Chondrocyte (in vitro differentiated cells): ENCODE measurements around the gene CTNS. TPM values are rescaled to one million over a fixed set of nuclear protein-coding genes. Genes with fewer than 3 reads are reported as not detected.

ENCODE experiments used
- DNase-seq: peaks from one replicate; pipeline ENCODE4 v3.0.0; 2021; ENCODE audit warnings: mixed read lengths, low spot score
- H3K27ac Mint-ChIP-seq: one replicate; pipeline ENCODE4 v1.8.0; 2021; ENCODE audit warnings: mild to moderate bottlenecking, moderate library complexity, mixed read lengths; ENCODE audit not compliant: unreplicated experiment
- H3K27me3 Mint-ChIP-seq: 2 replicates; pipeline ENCODE4 v1.8.0; 2021; ENCODE audit warnings: low read depth, mixed read lengths
- H3K36me3 Mint-ChIP-seq: 2 replicates; pipeline ENCODE4 v1.8.0; 2021; ENCODE audit warnings: low read depth, mixed read lengths
- H3K4me1 Mint-ChIP-seq: 2 replicates; pipeline ENCODE4 v1.8.0; 2021; ENCODE audit warnings: low read depth, mild to moderate bottlenecking, mixed read lengths
- H3K4me3 Mint-ChIP-seq: one replicate; pipeline ENCODE4 v1.8.0; 2021; ENCODE audit warnings: mild to moderate bottlenecking, moderate library complexity, mixed read lengths; ENCODE audit not compliant: unreplicated experiment
- H3K9me3 Mint-ChIP-seq: 2 replicates; pipeline ENCODE4 v1.8.0; 2021; ENCODE audit warnings: low read depth, mixed read lengths
- total RNA-seq: library from RNA; stranded (reverse); gene quantifications from 3 replicates; pipeline ENCODE4 v1.2.1, GENCODE V29; 2021
- TF ChIP-seq, protein P1 (sequence below): fragments of 200-600 bp; sonication (generic); IDR thresholded peaks from 2 replicates; pipeline ENCODE4 v1.5.0; 2021; ENCODE audit warnings: antibody characterized with exemption, mild to moderate bottlenecking, moderate library complexity

CTNS gene
- total RNA-seq, 1 donor from 2014 or later, result 17.8 TPM

DNA sequence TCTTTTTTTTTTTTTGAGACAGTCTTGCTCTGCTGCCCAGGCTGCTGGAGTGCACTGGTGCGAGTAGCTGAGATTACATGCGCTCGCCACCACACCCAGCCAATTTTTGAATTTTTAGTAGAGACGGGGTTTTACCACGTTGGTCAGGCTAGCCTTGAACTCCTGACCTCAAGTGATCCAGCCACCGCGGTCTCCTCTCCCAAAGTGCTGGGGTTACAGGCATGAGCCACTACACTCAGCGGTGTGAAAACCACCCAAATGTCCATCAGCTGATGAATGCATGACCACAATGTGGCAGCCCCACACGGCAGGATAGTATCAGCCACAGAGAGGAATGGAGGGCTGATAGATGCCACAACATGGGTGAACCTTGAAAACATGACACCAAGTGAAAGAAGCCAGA, 57.3 kb downstream of the CTNS start:
- H3K36me3 Mint-ChIP-seq, result no peaks in the 10 kb centered on the region
- H3K4me3 Mint-ChIP-seq, result no peak overlapping the region
- peaks cover 10% of the 10 kb centered on the region for H3K9me3 Mint-ChIP-seq
- no peak for DNase-seq
- TF ChIP-seq, protein P1, sequence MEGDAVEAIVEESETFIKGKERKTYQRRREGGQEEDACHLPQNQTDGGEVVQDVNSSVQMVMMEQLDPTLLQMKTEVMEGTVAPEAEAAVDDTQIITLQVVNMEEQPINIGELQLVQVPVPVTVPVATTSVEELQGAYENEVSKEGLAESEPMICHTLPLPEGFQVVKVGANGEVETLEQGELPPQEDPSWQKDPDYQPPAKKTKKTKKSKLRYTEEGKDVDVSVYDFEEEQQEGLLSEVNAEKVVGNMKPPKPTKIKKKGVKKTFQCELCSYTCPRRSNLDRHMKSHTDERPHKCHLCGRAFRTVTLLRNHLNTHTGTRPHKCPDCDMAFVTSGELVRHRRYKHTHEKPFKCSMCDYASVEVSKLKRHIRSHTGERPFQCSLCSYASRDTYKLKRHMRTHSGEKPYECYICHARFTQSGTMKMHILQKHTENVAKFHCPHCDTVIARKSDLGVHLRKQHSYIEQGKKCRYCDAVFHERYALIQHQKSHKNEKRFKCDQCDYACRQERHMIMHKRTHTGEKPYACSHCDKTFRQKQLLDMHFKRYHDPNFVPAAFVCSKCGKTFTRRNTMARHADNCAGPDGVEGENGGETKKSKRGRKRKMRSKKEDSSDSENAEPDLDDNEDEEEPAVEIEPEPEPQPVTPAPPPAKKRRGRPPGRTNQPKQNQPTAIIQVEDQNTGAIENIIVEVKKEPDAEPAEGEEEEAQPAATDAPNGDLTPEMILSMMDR, result no peak
- no peak overlapping the region for H3K27ac Mint-ChIP-seq
- peaks cover 8% of the 10 kb centered on the region for H3K27me3 Mint-ChIP-seq
- H3K4me1 Mint-ChIP-seq, result peaks cover 4% of the 10 kb centered on the region

DNA sequence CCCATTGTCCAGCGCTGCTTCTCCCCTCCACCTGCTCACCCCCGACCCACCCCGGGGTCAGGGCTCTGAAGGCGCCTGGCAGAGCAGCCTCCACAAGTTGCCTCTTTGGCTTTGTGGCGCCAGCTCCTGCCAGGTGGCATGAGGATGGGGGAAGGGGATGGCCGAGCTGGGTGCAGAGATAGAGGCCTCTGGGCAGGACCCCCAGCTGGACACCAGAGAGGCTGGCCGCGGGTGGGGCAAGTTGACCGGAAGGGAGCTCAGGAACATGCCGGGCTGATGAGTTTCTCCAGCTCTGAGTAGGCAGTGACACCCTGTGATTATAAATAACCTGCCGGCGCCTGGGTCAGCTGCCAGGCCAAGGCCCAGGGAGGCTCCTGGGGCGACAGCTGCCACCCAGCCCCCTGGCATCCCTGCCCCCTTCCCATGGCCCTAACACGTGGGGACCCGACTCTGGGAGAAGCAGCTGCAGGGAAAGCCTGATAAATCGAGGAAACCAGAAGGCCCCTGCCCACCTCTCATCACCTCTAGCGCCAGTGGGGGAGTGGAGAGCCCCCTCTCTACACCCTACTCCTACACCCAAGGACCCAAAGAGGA, 58.7 kb downstream of the CTNS start:
- no peaks in the 10 kb centered on the region for H3K36me3 Mint-ChIP-seq
- H3K27me3 Mint-ChIP-seq, result peaks cover 8% of the 10 kb centered on the region
- DNase-seq, result no peak
- H3K4me3 Mint-ChIP-seq, result peak overlapping the region; percentile 65
- H3K27ac Mint-ChIP-seq, result no peak overlapping the region
- TF ChIP-seq, protein P1, result no peak
- H3K4me1 Mint-ChIP-seq, result peaks cover 4% of the 10 kb centered on the region
- H3K9me3 Mint-ChIP-seq, result peaks cover 10% of the 10 kb centered on the region

DNA sequence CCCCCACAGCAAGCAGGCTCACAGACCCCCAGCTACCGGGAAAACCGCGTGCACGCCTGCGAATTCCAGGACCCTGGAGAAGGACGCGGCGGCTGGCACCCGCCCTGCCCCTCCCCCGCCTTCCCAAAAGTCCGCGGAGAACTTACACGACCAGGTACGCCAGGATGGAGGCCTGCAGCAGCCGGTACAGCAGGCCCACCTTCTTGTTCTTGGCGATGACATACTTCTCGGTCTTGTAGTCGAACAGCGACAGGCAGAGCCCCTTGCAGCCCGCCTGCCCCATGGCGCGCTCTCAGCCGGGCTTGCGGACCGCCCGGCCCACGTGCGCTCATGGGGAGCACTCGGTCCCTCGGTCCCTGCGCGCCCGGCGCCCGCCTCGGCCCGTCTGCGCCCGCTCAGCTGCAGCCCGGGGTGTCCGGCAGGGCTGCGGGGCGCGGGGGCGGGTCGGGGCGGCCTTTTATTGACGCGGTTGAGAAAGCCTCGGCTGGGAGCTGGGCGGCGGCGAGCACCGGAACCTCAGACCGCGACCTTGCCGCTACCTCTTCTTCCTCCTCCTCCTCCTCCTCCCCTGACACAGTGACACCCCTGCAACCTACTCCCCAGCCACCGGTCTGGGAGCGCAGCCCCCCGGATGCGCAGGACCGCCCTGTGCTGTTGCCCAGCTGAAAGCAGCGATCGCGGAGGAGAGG, 59.3 kb downstream of the CTNS start, which contains the start of gene P2RX5:
Gene P2RX5 (minus strand): TSS at position 433 of the 689 bp plus-strand sequence. CDS start 150 bp downstream, at position 283.
- Mint-ChIP-seq H3K4me1 (peaks cover 4% of the 10 kb centered on the region), H3K27ac (no peak within 1 kb of the TSS), H3K4me3 (peak within 1 kb of the TSS; percentile 83), H3K9me3 (peaks cover 10% of the 10 kb centered on the region), H3K36me3 (no peaks in the 10 kb centered on the region), H3K27me3 (peaks cover 8% of the 10 kb centered on the region)
- DNase-seq, result no peak
- TF ChIP-seq, protein P1, result no peak

DNA sequence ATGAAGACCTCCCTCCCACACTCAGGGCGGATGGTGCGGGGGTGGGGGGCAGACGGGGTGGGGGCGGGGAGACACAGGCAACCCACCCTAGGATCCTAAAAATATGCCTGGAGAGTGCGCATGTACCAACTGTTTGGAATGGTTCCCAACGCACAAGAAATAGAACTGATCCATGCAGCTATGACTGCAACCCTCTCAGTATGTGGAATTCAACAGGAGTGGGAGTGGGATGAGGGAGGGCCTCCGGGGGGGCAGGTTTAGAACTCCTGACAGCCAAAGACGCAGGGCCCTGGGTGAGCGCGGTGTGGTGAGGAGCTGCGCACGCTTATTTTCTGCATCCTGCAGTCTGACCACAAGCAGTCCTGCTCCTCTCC, 60.5 kb downstream of the CTNS start:
- DNase-seq, result no peak
- no peak overlapping the region for H3K27ac Mint-ChIP-seq
- H3K9me3 Mint-ChIP-seq, result peaks cover 10% of the 10 kb centered on the region
- TF ChIP-seq, protein P1, result no peak
- no peak overlapping the region for H3K4me3 Mint-ChIP-seq
- H3K27me3 Mint-ChIP-seq, result peaks cover 8% of the 10 kb centered on the region
- no peaks in the 10 kb centered on the region for H3K36me3 Mint-ChIP-seq
- peaks cover 4% of the 10 kb centered on the region for H3K4me1 Mint-ChIP-seq

DNA sequence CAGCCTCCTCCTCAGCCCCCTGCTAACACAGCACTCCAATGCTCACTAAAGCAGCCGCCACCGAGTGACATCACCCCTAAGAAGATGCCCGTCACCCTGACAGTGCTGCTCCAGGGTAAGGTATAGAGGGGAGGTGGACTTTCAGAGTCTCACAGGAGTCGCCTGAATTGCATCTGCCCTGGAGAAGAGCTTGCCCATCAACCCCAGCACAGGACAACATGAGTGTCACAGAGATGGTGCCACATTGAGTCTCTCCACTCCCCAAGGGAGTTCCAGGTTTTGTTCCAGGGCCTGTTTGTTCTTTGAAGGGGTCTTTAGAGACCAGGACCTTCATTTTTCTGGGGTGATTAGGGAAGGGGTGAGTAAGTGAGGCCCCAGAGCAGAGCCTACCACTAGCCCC, 61.6 kb downstream of the CTNS start:
- TF ChIP-seq, protein P1, result no peak
- Mint-ChIP-seq H3K27me3 (peaks cover 8% of the 10 kb centered on the region), H3K4me3 (no peak overlapping the region), H3K9me3 (peaks cover 10% of the 10 kb centered on the region), H3K4me1 (peaks cover 4% of the 10 kb centered on the region), H3K27ac (no peak overlapping the region), H3K36me3 (peaks cover 3% of the 10 kb centered on the region)
- DNase-seq, result no peak
